Mesendoderm (in vitro differentiated cells): ENCODE data around the gene FAM78B.
A peak's percentile ranks its signal among the peaks of the same experiment; 100 is the strongest.

Source experiments
- DNase-seq: peaks from one replicate; pipeline ENCODE4 v3.0.0; 2013
- H2AK5ac ChIP-seq: 2 replicates; pipeline ENCODE4 v1.6.1; 2013; ENCODE audit warnings: low read length, inconsistent platforms
- H2BK120ac ChIP-seq: 2 replicates; pipeline ENCODE4 v1.6.1; 2013; ENCODE audit warnings: low read depth, mild to moderate bottlenecking, low read length, moderate library complexity, mixed read lengths
- H2BK15ac ChIP-seq: replicated peaks from 2 replicates; pipeline ENCODE4 v1.6.1; 2013; ENCODE audit warnings: low read depth, mild to moderate bottlenecking, moderate library complexity
- H2BK5ac ChIP-seq: 2 replicates; pipeline ENCODE4 v1.6.1; 2013; ENCODE audit warnings: low read length, inconsistent platforms
- H3K18ac ChIP-seq: 2 replicates; pipeline ENCODE4 v1.6.1; 2013; ENCODE audit warnings: mild to moderate bottlenecking, low read length, mixed read lengths
- H3K23ac ChIP-seq: one replicate; pipeline ENCODE4 v1.6.1; 2013; ENCODE audit warnings: low read length
- H3K27ac ChIP-seq: 2 replicates; pipeline ENCODE4 v1.5.1; 2013; ENCODE audit warnings: low read depth, mild to moderate bottlenecking, inconsistent platforms, low read length, moderate library complexity
- H3K27me3 ChIP-seq: 2 replicates; pipeline ENCODE4 v1.6.1; 2013; ENCODE audit warnings: low read length, control low read depth, mild to moderate bottlenecking, inconsistent platforms; ENCODE audit not compliant: insufficient read depth, poor library complexity
- H3K36me3 ChIP-seq: 2 replicates; pipeline ENCODE4 v1.6.1; 2013; ENCODE audit warnings: low read length, inconsistent platforms; ENCODE audit not compliant: control insufficient read depth, insufficient read depth
- H3K4ac ChIP-seq: one replicate; pipeline ENCODE4 v1.6.1; 2013; ENCODE audit warnings: low read depth, mild to moderate bottlenecking, low read length, moderate library complexity
- H3K4me1 ChIP-seq: 2 replicates; pipeline ENCODE4 v1.6.1; 2013; ENCODE audit warnings: low read depth, low read length, inconsistent platforms; ENCODE audit not compliant: control insufficient read depth
- H3K4me2 ChIP-seq: 2 replicates; pipeline ENCODE4 v1.6.1; 2013; ENCODE audit warnings: low read length
- H3K4me3 ChIP-seq: 2 replicates; pipeline ENCODE4 v1.5.1; 2013; ENCODE audit warnings: mild to moderate bottlenecking, low read length
- H3K56ac ChIP-seq: one replicate; pipeline ENCODE4 v1.6.1; 2013; ENCODE audit warnings: low read length
- H3K79me1 ChIP-seq: 2 replicates; pipeline ENCODE4 v1.6.1; 2013; ENCODE audit warnings: low read length, inconsistent platforms
- H3K79me2 ChIP-seq: 2 replicates; pipeline ENCODE4 v1.6.1; 2013; ENCODE audit warnings: mild to moderate bottlenecking, low read length; ENCODE audit not compliant: control insufficient read depth, insufficient read depth
- H3K9ac ChIP-seq: 2 replicates; pipeline ENCODE4 v1.6.1; 2013; ENCODE audit warnings: low read length, inconsistent platforms
- H4K5ac ChIP-seq: one replicate; pipeline ENCODE4 v1.6.1; 2013; ENCODE audit warnings: low read length
- H4K8ac ChIP-seq: one replicate; pipeline ENCODE4 v1.6.1; 2013; ENCODE audit warnings: low read depth, mild to moderate bottlenecking, control low read depth, low read length, moderate library complexity
- WGBS: extraction: QIAGEN DNeasy Blood & Tissue Kit; methylation state at CpG from one replicate; pipeline ENCODE4 v1.1.7; 2013; ENCODE audit warnings: low lambda C conversion rate, missing lambda C conversion rate; ENCODE audit not compliant: insufficient coverage; ENCODE audit errors: extremely low coverage; 5-methylcytosine and 5-hydroxymethylcytosine counted together

Gene FAM78B

GRCh38 chr1:166164995-166165660 lies 1.7 kb downstream of the FAM78B start:
- no peak overlapping the region for H3K18ac ChIP-seq
- no peaks in the 10 kb centered on the region for H3K79me2 ChIP-seq
- no peaks in the 10 kb centered on the region for H3K36me3 ChIP-seq
- H3K4me2 ChIP-seq: peak overlapping the region; percentile 14
- H4K5ac ChIP-seq: no peak overlapping the region
- H4K8ac ChIP-seq: no peak overlapping the region
- no CpG with 5 or more reads among the region's 56 CpGs for WGBS
- H2BK5ac ChIP-seq: no peak overlapping the region
- no peak overlapping the region for H3K23ac ChIP-seq
- H3K4me3 ChIP-seq: no peak overlapping the region
- no peak overlapping the region for H2AK5ac ChIP-seq
- no peak overlapping the region for H2BK120ac ChIP-seq
- DNase-seq: peak; percentile 84
- H3K4me1 ChIP-seq: no peaks in the 10 kb centered on the region
- H2BK15ac ChIP-seq: no peak overlapping the region
- H3K9ac ChIP-seq: no peak overlapping the region
- no peak overlapping the region for H3K4ac ChIP-seq
- H3K27me3 ChIP-seq: peaks cover 18% of the 10 kb centered on the region
- no peak overlapping the region for H3K27ac ChIP-seq
- H3K56ac ChIP-seq: no peak overlapping the region
- H3K79me1 ChIP-seq: no peaks in the 10 kb centered on the region

- peaks cover 4% of the 10 kb centered on the region for H3K4me1 ChIP-seq
- no peak overlapping the region for H2AK5ac ChIP-seq
- peaks cover 18% of the 10 kb centered on the region for H3K27me3 ChIP-seq
- WGBS: no CpG with 5 or more reads among the region's 5 CpGs
- no peak overlapping the region for H3K23ac ChIP-seq
- no peak overlapping the region for H4K8ac ChIP-seq
- no peaks in the 10 kb centered on the region for H3K79me2 ChIP-seq
- no peak overlapping the region for H3K4me2 ChIP-seq
- no peak overlapping the region for H3K18ac ChIP-seq
- no peak for DNase-seq
- no peak overlapping the region for H3K56ac ChIP-seq
- H2BK5ac ChIP-seq: no peak overlapping the region
- no peak overlapping the region for H3K9ac ChIP-seq
- no peaks in the 10 kb centered on the region for H3K79me1 ChIP-seq
- no peaks in the 10 kb centered on the region for H3K36me3 ChIP-seq
- H4K5ac ChIP-seq: no peak overlapping the region
- H3K4ac ChIP-seq: no peak overlapping the region
- H3K4me3 ChIP-seq: no peak overlapping the region
- H2BK15ac ChIP-seq: no peak overlapping the region
- H2BK120ac ChIP-seq: no peak overlapping the region
- no peak overlapping the region for H3K27ac ChIP-seq
Observed at GRCh38 chr1:166164646-166164994, 2.2 kb downstream of the FAM78B start.

DNA sequence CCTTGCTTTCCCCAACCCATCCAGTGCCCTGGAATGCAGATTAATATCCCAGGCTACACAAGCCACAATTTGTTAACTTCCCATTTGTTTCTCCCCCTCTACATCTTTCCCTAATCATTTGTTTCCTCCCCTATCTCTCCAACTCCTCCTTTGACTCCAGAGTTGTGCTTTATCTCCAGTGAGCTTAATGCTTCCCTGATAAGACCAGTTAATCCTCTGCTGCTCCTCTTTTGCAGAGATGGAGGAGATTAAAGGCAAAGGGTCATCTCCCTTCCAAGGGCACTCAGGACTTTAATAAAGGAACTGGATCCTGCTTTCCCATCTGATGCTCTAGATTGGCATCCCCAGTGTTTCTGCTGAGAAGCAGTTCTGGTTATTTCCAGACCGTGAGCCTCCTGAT lies 7.1 kb downstream of the FAM78B start:
- Histone ChIP-seq H3K56ac (no peak overlapping the region), H2AK5ac (no peak overlapping the region), H3K4ac (no peak overlapping the region), H3K4me2 (no peak overlapping the region), H3K18ac (no peak overlapping the region), H3K79me2 (no peaks in the 10 kb centered on the region), H4K8ac (no peak overlapping the region), H4K5ac (no peak overlapping the region), H3K27me3 (peaks cover 14% of the 10 kb centered on the region), H2BK5ac (no peak overlapping the region), H3K23ac (no peak overlapping the region), H3K4me1 (peaks cover 11% of the 10 kb centered on the region), H2BK120ac (no peak overlapping the region), H3K9ac (no peak overlapping the region), H3K4me3 (no peak overlapping the region), H2BK15ac (no peak overlapping the region), H3K27ac (no peak overlapping the region), H3K79me1 (no peaks in the 10 kb centered on the region), H3K36me3 (no peaks in the 10 kb centered on the region)
- peak; percentile 90 for DNase-seq
- no CpG with 5 or more reads among the region's 1 CpG for WGBS

- peaks cover 11% of the 10 kb centered on the region for H3K4me1 ChIP-seq
- H3K79me2 ChIP-seq: no peaks in the 10 kb centered on the region
- no peak overlapping the region for H4K8ac ChIP-seq
- H3K18ac ChIP-seq: no peak overlapping the region
- no peak overlapping the region for H2BK5ac ChIP-seq
- no peak for DNase-seq
- H3K23ac ChIP-seq: no peak overlapping the region
- H3K56ac ChIP-seq: no peak overlapping the region
- H3K9ac ChIP-seq: no peak overlapping the region
- H2AK5ac ChIP-seq: no peak overlapping the region
- WGBS: no CpG with 5 or more reads among the region's 3 CpGs
- no peak overlapping the region for H2BK15ac ChIP-seq
- no peaks in the 10 kb centered on the region for H3K36me3 ChIP-seq
- no peak overlapping the region for H3K27ac ChIP-seq
- H3K4me3 ChIP-seq: no peak overlapping the region
- H3K79me1 ChIP-seq: no peaks in the 10 kb centered on the region
- H3K4ac ChIP-seq: no peak overlapping the region
- no peak overlapping the region for H3K4me2 ChIP-seq
- no peak overlapping the region for H4K5ac ChIP-seq
- no peak overlapping the region for H2BK120ac ChIP-seq
- H3K27me3 ChIP-seq: no peaks in the 10 kb centered on the region
Observed at GRCh38 chr1:166156674-166157073, 10.1 kb downstream of the FAM78B start.

DNA sequence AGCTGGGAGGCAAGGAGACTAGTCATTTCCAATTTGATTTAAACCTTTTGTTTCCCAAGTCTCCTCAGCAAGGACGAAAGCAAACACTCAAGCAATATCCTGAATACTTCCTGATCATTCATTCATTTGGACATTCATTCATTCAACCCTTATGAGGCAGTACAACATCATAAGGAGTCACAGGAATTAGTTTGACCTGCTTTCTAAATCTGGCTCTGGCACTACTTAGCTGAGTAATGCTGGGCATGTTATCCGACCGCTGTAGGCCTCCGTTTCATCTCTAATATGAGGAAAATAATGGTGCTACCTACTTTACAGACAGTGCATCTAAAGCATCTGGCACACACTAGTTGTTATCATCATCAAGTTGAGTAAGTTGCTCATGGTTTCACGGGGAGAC lies 11.7 kb downstream of the FAM78B start:
- no peak overlapping the region for H3K9ac ChIP-seq
- no peak overlapping the region for H4K5ac ChIP-seq
- WGBS: no CpG with 5 or more reads among the region's 5 CpGs
- H3K79me2 ChIP-seq: no peaks in the 10 kb centered on the region
- no peak overlapping the region for H3K4me2 ChIP-seq
- no peak overlapping the region for H3K18ac ChIP-seq
- no peak overlapping the region for H4K8ac ChIP-seq
- H3K23ac ChIP-seq: no peak overlapping the region
- no peak overlapping the region for H3K27ac ChIP-seq
- peaks cover 11% of the 10 kb centered on the region for H3K4me1 ChIP-seq
- no peak overlapping the region for H3K4ac ChIP-seq
- no peak overlapping the region for H2BK5ac ChIP-seq
- H2BK120ac ChIP-seq: no peak overlapping the region
- no peaks in the 10 kb centered on the region for H3K79me1 ChIP-seq
- no peak overlapping the region for H2AK5ac ChIP-seq
- H3K27me3 ChIP-seq: no peaks in the 10 kb centered on the region
- H3K36me3 ChIP-seq: no peaks in the 10 kb centered on the region
- H3K56ac ChIP-seq: no peak overlapping the region
- H3K4me3 ChIP-seq: no peak overlapping the region
- DNase-seq: no peak
- H2BK15ac ChIP-seq: no peak overlapping the region
